HG03064 (cell line): ENCODE results near the gene ADAMTS2.
"Not testable (repeated sequence)": the region's sequence is repeated elsewhere in the genome, so short reads cannot be mapped to it uniquely, and the experiment has no call there.

Experiments
- ATAC-seq: cut with Tn5 transposase; IDR thresholded peaks from one replicate; pipeline ENCODE4 v1.9.1; 2021; ENCODE audit warnings: low read depth; ENCODE audit not compliant: unreplicated experiment

Gene ADAMTS2

DNA sequence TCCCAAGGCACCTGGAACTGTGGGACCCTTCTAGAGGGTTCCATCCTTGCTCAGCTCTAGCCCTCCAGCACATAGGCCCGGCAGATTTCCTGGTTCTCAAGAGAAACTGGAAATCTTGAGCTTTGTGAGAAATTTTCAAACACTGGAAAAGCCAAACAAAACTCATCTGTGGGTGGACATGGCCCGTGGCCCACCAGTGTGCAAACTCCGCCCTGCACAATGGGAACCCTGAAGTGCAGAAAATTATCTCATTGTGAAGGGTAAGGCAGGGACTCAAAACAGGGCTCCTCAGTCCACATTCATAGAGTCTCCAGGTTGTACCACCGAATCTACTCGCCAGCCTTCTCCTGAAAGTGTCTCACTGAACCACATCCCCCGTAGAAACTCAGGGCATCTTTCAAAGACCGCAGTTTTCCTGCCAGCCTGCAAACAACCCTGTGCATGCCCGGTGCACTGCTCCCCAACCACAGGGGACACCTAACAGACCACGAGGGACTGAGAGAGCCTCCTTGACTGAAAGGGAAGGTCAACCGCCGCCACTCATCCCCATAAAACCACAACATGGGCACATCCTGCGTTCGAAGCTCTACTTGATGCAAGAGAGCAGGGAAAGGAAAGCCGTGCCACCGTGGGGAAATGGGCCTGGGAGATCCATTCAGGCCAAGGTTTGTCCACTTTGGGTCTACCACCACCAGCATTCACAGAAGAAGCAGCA, 18.1 kb downstream of the ADAMTS2 start:
- no peak for ATAC-seq

DNA sequence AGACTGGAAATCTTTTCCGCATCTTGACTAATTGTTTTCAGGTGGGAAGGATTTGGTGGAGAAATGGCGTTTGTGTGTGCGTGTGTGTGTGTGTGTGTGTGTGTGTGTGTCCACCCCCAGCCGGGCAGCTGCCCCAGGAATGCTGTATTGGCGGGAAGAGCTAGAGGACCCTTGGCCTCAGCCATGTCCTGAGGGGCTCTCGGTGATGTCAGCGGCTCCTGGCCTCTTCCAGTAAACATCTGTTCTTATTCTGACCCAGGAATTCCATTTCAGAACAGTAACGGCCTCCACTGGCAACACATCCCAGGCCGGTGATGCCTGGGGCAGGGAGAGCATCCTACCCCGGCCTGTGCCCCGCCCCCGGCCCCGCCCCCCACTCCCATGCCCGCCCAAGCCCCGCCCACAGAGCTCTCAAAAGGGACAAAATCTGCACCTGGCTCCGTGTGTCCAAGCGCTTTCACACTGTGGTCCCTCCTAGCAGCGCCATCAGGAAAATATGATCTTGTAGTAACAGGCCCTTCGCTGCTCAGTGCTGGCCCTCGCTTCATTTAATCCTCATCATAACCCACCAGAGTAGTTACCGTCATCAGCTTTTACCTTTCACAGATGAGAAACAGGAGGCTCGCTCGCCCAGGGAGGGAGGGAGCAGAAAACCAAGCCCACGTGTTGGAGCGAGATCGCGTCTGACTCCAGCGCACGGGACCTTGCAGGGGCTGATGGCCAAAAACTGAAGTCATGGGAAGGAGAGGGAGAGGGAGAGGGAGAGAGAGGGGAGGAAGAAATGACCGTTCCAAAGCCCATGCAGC, 18.9 kb downstream of the ADAMTS2 start:
- no peak for ATAC-seq

DNA sequence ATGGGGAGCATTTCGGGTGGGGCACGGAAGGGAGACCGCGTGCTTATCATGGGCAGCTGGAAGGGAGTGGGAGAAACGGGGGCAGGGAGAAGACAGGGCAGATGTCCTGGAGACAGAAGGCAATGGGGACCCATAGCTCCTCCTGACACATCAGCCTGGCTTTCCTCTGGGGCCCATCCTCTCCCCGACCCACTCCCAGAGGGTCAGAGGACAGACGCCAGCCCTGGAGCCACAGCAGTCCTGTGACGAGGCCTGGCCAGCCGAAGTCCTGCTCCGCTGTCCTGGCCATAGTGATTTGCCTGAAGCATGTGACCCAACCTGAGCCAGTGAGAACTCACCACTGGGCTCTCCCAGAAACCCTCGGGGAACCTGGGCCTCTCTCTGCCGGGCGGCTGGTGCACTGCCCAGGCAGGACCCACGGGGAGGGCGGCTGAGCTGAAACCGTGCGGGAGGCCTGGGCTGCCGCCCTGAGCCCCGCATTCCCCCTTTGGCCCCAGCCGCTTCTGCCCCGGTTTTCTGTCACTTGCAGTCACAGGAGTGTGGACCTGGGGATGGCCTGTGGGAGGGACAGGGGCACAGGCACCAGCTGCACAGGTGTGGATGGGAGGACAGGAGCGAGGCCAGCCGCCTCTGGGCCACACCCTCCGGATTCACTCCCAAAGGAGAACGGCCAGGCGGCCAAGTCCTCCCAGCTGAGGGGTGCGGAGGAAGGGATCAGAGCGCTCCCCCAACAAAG, 19.8 kb downstream of the ADAMTS2 start:
- no peak for ATAC-seq

DNA sequence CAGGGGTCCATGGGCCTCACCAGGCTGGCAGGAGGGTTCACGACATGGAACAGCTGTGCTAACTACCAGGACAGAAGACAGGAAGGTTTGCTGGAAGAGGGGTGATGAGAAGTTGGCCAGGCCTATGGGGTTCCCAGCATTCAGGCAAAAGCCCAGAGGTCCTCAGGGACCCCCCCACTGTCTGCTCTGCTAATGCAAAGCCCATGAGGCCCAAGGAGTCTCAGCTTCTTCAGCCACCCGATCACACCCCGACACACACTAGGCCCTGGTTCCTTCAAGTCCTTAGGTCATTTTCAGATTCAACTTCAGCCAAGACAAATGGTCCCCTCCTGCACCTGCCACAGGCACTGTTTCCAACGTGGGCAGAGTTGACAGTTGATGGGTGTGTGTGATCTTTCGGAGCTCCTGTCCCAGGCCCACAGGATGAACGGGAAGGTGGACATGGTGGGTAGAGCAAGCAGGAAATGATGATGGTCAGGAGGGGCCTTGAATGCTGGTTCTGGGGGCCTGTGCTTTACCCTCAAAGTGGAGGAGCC, 20.4 kb downstream of the ADAMTS2 start:
- ATAC-seq, result no peak

DNA sequence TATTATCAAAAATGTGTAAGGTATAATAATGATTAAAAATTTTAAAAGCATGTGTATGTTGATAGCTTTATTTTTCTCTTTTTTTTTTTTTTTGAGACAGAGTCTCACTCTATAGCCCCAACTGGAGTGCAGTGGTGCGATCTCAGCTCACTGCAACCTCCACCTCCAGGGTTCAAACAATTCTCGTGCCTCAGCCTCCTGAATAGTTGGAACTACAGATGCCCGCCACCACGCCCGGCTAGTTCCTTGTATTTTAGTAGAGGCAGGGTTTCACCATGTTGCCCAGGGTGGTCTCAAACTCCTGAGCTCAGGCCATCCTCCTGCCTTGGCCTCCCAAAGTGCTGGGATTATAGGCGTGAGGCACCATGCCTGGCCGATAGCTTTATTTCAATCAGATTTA, 20.9 kb downstream of the ADAMTS2 start:
- not testable (repeated sequence) for ATAC-seq

DNA sequence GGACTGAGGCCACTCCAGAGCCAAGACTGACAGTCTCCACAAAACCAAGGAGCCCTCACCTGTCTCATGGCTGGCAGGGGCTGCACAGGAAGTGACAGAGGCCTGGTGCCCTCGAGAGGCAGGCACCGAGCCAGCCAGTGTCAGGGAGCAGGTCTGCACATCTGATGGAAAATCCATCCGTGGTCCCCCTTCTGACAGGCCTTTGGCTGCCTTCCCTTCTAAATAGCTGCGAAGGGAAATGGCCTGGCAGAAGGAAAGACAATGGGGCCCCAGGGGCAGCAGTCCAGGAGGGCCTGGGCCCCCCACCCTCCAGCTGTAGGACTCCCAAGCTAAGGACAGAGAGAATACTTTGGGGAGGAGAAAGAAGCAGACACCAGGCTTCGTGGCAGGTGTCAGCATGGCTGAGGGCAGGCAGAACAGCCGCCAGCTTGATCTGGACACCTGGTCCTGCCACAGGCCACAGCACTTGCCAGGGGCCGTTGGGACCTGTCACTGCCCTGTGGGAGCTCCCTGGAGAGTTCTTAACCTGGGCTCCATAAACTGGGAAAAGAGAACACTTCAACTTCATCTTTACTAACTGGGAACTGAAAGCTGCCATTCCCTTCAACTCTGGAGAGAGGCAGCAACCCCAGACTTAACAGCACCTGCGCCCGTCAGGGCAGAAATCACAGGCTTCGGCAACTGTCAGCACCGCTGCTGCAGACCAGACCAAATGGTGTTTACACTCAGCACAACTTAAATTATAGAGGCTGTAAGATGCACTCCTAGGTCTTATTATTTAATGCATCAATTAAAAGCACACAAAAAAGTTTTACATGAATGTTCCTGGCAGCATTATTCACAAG, 22.0 kb downstream of the ADAMTS2 start:
- no peak for ATAC-seq

DNA sequence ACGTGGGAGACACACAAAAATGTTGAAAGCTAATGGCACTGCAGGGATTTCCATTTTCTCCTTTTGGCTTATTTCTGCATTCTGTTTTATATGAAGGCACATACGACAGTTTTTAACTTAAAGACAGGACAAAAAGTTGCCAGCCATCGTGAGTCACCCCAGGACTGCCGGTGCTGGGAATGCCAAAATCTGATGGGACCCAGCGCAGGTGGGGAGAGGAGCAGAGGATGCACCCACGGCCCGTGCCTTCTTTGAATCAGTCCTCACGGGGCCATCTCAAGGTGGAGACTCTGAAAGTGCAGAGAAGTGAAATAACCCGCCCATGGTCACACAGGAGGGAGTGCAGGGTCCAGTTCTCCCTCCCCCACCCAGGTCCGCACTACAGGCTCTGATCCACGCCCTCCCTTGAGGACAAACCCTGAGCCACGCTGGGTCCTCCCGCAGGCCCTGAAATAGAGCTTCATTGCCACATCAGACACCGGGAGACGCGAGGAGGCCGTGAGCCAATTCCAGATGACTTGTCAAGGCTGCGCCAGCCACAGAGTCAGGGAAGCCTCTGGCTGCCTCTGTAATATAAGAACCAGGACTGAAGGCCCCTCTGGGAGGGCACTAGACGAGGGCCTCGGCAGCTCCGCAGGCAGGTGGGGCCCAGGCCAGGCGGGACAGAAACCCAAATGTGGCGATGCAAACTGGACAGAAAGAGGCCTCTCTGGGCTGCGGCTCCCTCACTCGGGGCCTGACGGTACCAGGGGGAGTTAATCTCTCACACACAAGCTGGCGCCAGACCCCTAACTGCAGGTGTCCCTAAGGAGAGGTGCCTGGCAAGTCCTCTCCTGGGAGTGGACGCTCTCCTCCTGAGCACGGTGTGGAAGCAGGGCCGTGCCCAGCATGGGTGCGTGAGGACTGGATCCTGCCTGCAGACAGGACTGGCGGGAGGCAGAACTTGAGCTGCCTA, 22.9 kb downstream of the ADAMTS2 start:
- ATAC-seq, result no peak

DNA sequence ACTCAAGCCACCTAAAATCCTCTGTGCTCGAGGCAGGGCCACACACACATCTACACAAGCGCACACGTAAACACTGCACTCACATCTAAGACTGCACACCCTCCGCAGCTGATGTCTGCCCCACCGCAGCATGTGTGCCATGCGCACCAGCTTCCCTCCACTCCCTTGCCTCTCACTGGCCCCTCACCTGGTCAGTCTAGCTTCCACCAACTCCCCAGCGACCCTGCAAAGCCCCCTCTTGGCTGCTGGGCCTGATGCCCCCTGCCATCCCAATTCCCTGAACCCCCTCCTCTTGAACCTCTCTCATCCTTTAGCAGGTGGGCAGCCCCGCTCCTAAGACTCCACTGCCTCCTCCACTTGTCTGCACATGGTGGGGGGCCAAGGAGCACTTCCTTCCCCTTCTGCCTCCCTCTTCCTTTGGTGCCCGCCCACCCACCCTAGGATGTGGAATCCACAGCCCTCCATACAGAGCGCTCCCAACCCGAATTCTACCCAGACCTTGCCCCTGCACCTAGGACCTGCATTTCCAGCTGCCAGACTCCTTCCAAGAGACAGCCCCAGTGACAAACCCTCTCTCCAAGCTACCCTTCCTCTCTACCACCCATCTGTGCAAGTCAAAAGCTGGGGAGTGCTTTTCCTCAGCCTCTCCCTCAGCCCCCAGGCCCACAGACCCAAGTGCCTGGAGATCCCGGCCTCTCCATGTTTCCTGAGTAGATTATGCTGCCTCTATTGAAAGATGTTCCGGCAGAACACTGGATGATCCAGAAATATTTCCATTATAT, 23.9 kb downstream of the ADAMTS2 start:
- no peak for ATAC-seq

DNA sequence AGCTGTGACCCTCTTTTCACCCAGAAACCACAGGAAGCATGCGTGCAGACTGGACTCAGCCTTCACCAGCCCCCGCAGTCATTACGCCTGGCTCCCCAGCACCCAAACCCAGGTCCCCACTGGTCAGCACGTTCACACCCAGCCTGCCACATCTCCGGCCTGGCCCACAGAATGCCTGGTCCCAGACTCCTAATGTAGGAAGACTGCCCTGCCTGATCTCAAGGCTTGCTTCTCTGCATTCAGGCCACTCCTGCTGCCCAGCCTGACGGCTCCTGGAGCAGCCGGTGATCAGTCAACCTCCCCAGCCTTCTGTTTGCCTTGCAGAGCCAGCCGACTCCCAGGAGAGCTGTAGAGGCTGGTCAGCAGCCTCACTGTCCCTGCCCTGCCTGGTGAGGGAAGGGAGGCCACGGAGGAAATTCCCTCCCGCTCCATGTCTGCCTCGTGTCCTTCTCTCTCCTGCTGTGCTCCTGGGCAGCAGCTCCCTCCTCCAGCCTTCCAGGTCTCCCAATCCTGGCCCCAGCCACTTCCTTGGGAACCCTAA, 25.4 kb downstream of the ADAMTS2 start:
- no peak for ATAC-seq

DNA sequence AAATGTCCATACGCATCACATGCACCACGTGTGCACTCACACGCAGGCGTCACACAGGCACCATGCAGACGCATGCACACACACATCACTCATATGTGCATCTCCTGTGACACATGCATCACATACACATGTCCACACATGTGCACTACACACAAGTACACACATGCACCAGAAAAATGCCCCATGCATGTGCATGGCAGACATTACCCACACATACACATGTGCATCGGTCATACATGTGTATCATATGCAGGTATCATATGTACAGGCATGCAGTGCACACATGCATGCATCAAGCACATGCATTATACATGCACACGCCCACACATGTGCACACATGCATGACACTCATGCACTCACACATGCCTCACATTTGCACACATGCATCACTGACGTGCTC, 26.1 kb downstream of the ADAMTS2 start:
- no peak for ATAC-seq

DNA sequence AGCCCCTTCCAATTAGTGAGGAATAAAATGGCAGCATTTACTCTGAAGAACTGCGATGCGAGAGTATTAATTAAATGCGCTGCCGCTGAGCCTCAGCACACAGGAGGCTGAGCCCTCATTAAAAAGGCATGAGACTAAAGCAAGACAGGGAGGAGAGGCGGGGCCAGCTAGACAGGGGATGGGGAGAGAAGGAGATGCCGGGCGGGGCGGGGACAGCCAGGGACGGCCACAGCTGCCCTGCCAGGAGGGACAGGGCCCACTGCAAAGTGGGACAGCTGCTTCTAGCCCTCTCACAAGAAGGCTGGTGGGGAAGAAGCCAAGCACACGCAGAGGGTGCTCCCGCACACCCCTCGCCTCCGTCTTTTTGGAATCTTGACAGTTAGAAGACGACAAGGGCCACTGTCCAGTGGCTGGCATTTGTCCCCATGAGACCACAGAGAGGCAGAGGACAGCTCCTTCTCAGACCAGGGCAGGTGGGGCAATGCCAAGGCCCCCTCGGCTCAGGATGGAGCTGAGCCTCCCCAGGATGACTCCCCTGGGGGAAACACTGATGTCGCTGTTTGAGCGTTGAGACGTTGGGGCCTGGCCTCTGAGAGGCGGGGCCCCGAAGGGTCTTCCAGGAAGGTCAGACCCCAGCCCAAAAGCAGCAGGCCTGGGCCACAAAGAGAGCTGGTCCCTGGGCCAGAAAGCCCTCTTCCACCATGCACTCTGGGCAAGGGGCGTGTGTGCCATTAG, 26.9 kb downstream of the ADAMTS2 start:
- no peak for ATAC-seq

DNA sequence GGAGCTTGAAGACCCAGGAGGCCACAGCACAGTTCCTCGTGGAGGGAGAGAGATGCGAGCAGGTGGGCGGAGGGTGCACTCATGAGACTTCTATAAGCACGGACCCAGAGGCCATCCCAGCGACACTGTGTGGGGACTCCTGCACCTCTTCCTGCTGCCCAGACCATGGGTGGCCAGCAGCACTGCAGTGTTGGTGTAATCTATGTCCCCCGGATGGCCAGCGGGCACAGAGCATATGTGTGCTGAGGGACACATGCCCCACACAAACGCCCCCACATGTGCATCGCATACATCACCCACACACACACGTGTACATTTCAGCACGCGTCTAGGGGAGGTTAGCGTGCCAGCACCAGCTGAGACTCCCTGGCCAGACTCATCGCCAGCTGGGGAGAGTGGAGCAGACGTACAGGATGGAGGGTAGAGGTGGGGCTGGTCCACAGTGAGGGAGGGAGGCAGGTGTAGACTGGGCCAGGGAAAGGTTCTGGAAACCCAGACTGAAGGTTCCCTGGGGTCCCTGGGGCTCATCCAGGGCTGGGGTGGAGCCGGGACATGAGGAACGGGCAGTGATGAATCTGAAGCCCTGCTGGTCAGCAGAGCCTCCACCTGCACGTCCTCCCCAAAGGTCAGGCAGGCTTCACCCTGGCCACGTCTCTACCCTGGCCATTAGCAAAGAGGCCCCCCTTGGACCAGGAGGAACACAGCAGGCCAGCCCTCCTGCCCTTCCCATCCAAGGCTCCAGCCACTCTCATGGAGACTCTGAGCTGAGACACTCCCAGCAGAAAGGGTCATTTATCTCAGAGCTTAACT, 27.6 kb downstream of the ADAMTS2 start:
- no peak for ATAC-seq

DNA sequence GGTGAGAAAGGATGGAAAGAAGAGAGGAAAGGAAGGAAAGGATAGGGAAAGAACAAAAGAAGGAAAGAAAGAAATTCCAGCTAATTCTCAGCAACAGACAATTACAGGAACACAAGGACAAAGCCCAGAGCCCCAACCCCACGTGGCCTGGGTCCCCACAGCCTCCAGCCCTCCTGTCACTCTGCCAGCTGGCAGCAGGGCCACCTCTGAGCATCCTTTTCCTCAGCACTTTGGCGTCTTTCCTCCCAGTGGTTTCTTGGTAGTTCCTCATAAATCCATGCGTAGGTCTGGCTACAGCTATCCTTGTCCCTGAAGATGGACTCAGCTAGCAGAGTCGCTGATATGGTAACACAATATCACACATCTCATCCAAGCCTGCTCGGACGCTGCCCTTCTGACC, 28.3 kb downstream of the ADAMTS2 start:
- no peak for ATAC-seq

DNA sequence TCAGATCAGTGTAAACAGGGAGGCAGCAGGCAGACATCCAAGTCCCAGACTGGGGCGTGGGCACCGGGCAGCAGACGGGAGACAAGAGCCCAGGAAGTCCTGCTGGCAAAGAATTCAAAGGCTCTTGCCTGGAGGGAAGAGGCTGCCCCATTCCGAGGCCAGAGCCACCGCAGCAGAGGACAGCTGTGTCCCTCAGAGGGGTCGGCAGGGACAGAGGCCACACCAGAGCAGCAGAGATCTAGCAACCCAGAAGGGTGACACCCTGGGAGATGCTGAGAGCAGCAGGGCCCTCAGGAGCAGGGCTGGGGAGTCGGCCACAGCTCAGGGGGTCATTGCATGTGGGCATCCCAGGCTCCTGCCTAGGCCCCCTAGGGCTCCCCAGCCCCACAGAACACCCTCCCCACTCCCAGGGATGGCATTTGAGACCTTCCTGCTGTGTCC, 29.1 kb downstream of the ADAMTS2 start:
- no peak for ATAC-seq

DNA sequence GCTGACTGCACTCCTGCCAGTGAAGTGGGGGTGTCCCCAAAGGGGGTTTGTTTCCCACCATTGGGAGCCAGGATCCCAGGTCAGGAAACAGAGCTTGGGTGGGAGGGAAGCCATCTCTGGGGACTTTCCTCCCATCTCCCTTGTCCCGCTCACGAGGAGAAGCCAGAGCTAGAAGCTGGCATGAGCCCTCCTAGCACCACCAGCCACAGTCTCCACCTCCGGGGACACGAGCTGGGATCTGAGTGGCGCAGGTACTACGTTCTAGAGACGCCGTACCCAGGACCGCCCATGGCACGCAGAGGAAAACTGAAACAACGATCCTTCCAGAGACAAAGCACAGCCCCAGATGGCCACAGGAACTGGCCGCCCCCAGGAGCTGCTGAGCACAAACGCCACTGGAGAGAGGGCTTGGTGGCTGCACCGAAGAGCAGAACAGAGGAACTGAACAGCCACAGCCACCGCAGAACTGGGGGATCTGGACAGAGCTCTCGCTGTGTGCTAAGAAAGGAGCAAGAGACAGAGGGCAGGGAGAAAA, 29.8 kb downstream of the ADAMTS2 start:
- ATAC-seq, result no peak

DNA sequence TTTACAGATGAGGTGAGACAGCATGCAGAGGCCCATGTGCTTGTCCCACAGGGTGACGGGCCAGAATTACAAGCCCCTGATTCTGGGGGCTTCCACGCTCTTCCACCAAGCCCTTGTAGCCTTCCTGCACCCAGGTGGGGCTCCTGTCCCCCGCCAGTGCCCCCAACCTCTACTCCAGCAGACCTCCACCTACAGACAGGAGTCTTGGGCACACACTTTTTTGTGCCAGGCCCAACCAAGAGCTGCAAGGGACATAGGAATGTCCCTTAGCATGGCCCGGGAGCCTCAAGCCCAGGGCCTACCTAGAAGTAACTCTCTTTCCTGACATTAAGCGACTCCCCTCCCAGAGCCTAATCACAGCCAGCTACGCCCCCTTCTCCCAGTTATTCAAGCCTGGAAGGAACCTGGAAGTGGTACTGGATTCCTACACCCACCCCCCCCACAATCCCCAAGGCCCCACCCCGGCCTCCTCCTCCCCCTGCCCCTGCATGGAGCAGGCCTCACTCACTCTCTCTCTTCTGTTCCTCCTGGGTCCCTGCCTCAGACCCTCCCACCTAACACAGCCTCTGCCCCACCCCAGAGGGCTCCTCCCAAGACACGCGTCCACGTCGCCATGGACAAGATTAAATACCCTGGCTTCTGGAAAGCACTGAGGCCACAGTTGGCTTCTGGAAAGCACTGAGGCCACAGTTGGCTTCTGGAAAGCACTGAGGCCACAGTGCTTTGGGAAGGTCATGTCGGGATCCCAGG, 30.5 kb downstream of the ADAMTS2 start:
- no peak for ATAC-seq
